HG02981 (cell line): ENCODE results near the gene CENPA.
"Not testable (repeated sequence)": the region's sequence is repeated elsewhere in the genome, so short reads cannot be mapped to it uniquely, and the experiment has no call there.

Experiments
- ATAC-seq: cut with Tn5 transposase; IDR thresholded peaks from one replicate; pipeline ENCODE4 v1.9.1; 2021; ENCODE audit warnings: mild to moderate bottlenecking, moderate library complexity; ENCODE audit not compliant: unreplicated experiment

CENPA gene

GRCh38 chr2:26786207-26787028, 562 bp downstream of the CENPA start:
- ATAC-seq: peak; percentile 10

GRCh38 chr2:26792720-26793119, 6.9 kb downstream of the CENPA start:
- ATAC-seq: no peak

GRCh38 chr2:26793518-26793917, 7.7 kb downstream of the CENPA start:
- ATAC-seq: no peak

- not testable (repeated sequence) for ATAC-seq
These were observed 9.3 kb downstream of the CENPA start for GRCh38 chr2:26795135-26795534.

- ATAC-seq: no peak
These were observed 15.5 kb downstream of the CENPA start for GRCh38 chr2:26801328-26801727.

- no peak for ATAC-seq
These were observed 15.9 kb downstream of the CENPA start for GRCh38 chr2:26801796-26802195.

- ATAC-seq: no peak
These were observed 19.4 kb downstream of the CENPA start for GRCh38 chr2:26805241-26805676.

GRCh38 chr2:26807788-26808460, 22.1 kb downstream of the CENPA start:
- ATAC-seq: no peak

GRCh38 chr2:26809211-26809610, 23.4 kb downstream of the CENPA start:
- no peak for ATAC-seq

- ATAC-seq: no peak
These were observed 24.2 kb downstream of the CENPA start for GRCh38 chr2:26809876-26810577.

- ATAC-seq: no peak
These were observed 25.4 kb downstream of the CENPA start for GRCh38 chr2:26811261-26811660.

- ATAC-seq: no peak
These were observed 26.2 kb downstream of the CENPA start for GRCh38 chr2:26811791-26812694.

GRCh38 chr2:26812731-26813130, 26.9 kb downstream of the CENPA start:
- no peak for ATAC-seq

- not testable (repeated sequence) for ATAC-seq
These were observed 28.4 kb downstream of the CENPA start for GRCh38 chr2:26814072-26814765.

- ATAC-seq: no peak
These were observed 31.0 kb downstream of the CENPA start for GRCh38 chr2:26816893-26817292.

GRCh38 chr2:26818255-26818654, 32.4 kb downstream of the CENPA start:
- no peak for ATAC-seq

GRCh38 chr2:26818972-26819371, 33.1 kb downstream of the CENPA start:
- ATAC-seq: no peak

GRCh38 chr2:26820932-26821331, 35.1 kb downstream of the CENPA start:
- no peak for ATAC-seq

GRCh38 chr2:26822877-26823276, 37.0 kb downstream of the CENPA start:
- ATAC-seq: no peak
